Measurements from ENCODE around the gene MYBPHL. TPM values are rescaled to one million over a fixed set of nuclear protein-coding genes. Genes with fewer than 3 reads are reported as not detected.

MYBPHL gene
- total RNA-seq, 1 experiment from 2014 or later = not detected

GRCh38 chr1:109281680-109282496 is 24.9 kb downstream of the MYBPHL start:
- Histone ChIP-seq H3K27ac (peak overlapping the region; percentile 83; the same call in 1 of the 2 replicates), H3K4me3 (peak overlapping the region; percentile 54), H3K9me3 (replicated peaks) (no peaks in the 10 kb centered on the region), H3K27me3 (replicated peaks) (no peaks in the 10 kb centered on the region), H3K36me3 (peaks cover 47% of the 10 kb centered on the region), H3K4me1 (replicated peaks) (peaks cover 32% of the 10 kb centered on the region)
- peak in 1 of 2 experiments; percentile 39 for DNase-seq (ENCODE audit: low read depth in 1 of 2, low spot score in 2 of 2)

- no peaks in the 10 kb centered on the region for H3K27me3 ChIP-seq (replicated peaks)
- H3K36me3 ChIP-seq = peaks cover 47% of the 10 kb centered on the region
- H3K4me1 ChIP-seq (replicated peaks) = peaks cover 42% of the 10 kb centered on the region
- H3K27ac ChIP-seq = no peak overlapping the region
- no peaks in the 10 kb centered on the region for H3K9me3 ChIP-seq (replicated peaks)
- no peak overlapping the region for H3K4me3 ChIP-seq
- peak in 1 of 2 experiments; percentile 40 for DNase-seq (ENCODE audit: low read depth in 1 of 2, low spot score in 2 of 2)
These were observed 25.9 kb downstream of the MYBPHL start for GRCh38 chr1:109280862-109281261.

- DNase-seq (ENCODE audit: low read depth in 1 of 2, low spot score in 2 of 2) = no peak
- no peak overlapping the region for H3K4me3 ChIP-seq
- H3K9me3 ChIP-seq (replicated peaks) = no peaks in the 10 kb centered on the region
- H3K4me1 ChIP-seq (replicated peaks) = peaks cover 53% of the 10 kb centered on the region
- H3K36me3 ChIP-seq = peaks cover 47% of the 10 kb centered on the region
- no peak overlapping the region for H3K27ac ChIP-seq
- no peaks in the 10 kb centered on the region for H3K27me3 ChIP-seq (replicated peaks)
These were observed 27.1 kb downstream of the MYBPHL start for GRCh38 chr1:109279615-109280278.

GRCh38 chr1:109277434-109278204 is 29.2 kb downstream of the MYBPHL start:
- peak; percentile 62 to 77 for DNase-seq (ENCODE audit: low read depth in 1 of 2, low spot score in 2 of 2)
- H3K4me1 ChIP-seq (replicated peaks) = peaks cover 47% of the 10 kb centered on the region

GRCh38 chr1:109275706-109276345 is 31.0 kb downstream of the MYBPHL start:
- Histone ChIP-seq H3K36me3 (peaks cover 31% of the 10 kb centered on the region), H3K4me1 (replicated peaks) (peaks cover 34% of the 10 kb centered on the region), H3K9me3 (replicated peaks) (no peaks in the 10 kb centered on the region), H3K27me3 (replicated peaks) (no peaks in the 10 kb centered on the region), H3K27ac (no peak overlapping the region), H3K4me3 (no peak overlapping the region)
- peak; percentile 53 to 59 for DNase-seq (ENCODE audit: low read depth in 1 of 2, low spot score in 2 of 2)

More at GRCh38 chr1:109277434-109278204, 29.2 kb downstream of the MYBPHL start:
- H3K9me3 ChIP-seq (replicated peaks) = no peaks in the 10 kb centered on the region
- H3K36me3 ChIP-seq = peaks cover 45% of the 10 kb centered on the region
- H3K27me3 ChIP-seq (replicated peaks) = no peaks in the 10 kb centered on the region
- no peak overlapping the region for H3K4me3 ChIP-seq
- no peak overlapping the region for H3K27ac ChIP-seq

- H3K27me3 ChIP-seq (replicated peaks) = no peaks in the 10 kb centered on the region
- H3K4me3 ChIP-seq = no peak overlapping the region
- H3K4me1 ChIP-seq (replicated peaks) = peaks cover 34% of the 10 kb centered on the region
- H3K27ac ChIP-seq = no peak overlapping the region
- no peaks in the 10 kb centered on the region for H3K9me3 ChIP-seq (replicated peaks)
- DNase-seq (ENCODE audit: low read depth in 1 of 2, low spot score in 2 of 2) = peak; percentile 49 to 56
- peaks cover 23% of the 10 kb centered on the region for H3K36me3 ChIP-seq
These were observed 32.0 kb downstream of the MYBPHL start for GRCh38 chr1:109274533-109275476.

- H3K4me1 ChIP-seq (replicated peaks) = peaks cover 34% of the 10 kb centered on the region
- no peaks in the 10 kb centered on the region for H3K9me3 ChIP-seq (replicated peaks)
- H3K27ac ChIP-seq = no peak overlapping the region
- DNase-seq (ENCODE audit: low read depth in 1 of 2, low spot score in 2 of 2) = peak in 1 of 2 experiments; percentile 37
- no peaks in the 10 kb centered on the region for H3K27me3 ChIP-seq (replicated peaks)
- H3K4me3 ChIP-seq = no peak overlapping the region
- H3K36me3 ChIP-seq = peaks cover 16% of the 10 kb centered on the region
These were observed 33.1 kb downstream of the MYBPHL start for GRCh38 chr1:109273570-109274288.

GRCh38 chr1:109272831-109273547 is 33.8 kb downstream of the MYBPHL start:
- no peaks in the 10 kb centered on the region for H3K9me3 ChIP-seq (replicated peaks)
- peak in 1 of 2 experiments; percentile 36 for DNase-seq (ENCODE audit: low read depth in 1 of 2, low spot score in 2 of 2)

GRCh38 chr1:109272021-109272799 is 34.6 kb downstream of the MYBPHL start:
- peak in 1 of 2 experiments; percentile 36 for DNase-seq (ENCODE audit: low read depth in 1 of 2, low spot score in 2 of 2)
- Histone ChIP-seq H3K36me3 (peaks cover 1% of the 10 kb centered on the region), H3K9me3 (replicated peaks) (no peaks in the 10 kb centered on the region), H3K4me3 (no peak overlapping the region), H3K27ac (no peak overlapping the region), H3K27me3 (replicated peaks) (no peaks in the 10 kb centered on the region), H3K4me1 (replicated peaks) (peaks cover 28% of the 10 kb centered on the region)

More at GRCh38 chr1:109272831-109273547, 33.8 kb downstream of the MYBPHL start:
- H3K4me1 ChIP-seq (replicated peaks) = peaks cover 34% of the 10 kb centered on the region
- H3K36me3 ChIP-seq = peaks cover 9% of the 10 kb centered on the region
- H3K27me3 ChIP-seq (replicated peaks) = no peaks in the 10 kb centered on the region
- H3K27ac ChIP-seq = no peak overlapping the region
- H3K4me3 ChIP-seq = no peak overlapping the region

GRCh38 chr1:109271458-109271857 is 35.4 kb downstream of the MYBPHL start:
- Histone ChIP-seq H3K27ac (no peak overlapping the region), H3K36me3 (no peaks in the 10 kb centered on the region; the same call in 1 of the 2 replicates), H3K9me3 (replicated peaks) (no peaks in the 10 kb centered on the region), H3K4me3 (no peak overlapping the region), H3K4me1 (replicated peaks) (peaks cover 23% of the 10 kb centered on the region), H3K27me3 (replicated peaks) (no peaks in the 10 kb centered on the region)
- DNase-seq (ENCODE audit: low read depth in 1 of 2, low spot score in 2 of 2) = peak in 1 of 2 experiments; percentile 35

Data from SJSA1 (cell line).